Inflammatory macrophage treated with lipopolysaccharide for 1 hour (primary cell): Measurements from ENCODE around the gene CYGB.
A peak's percentile ranks its signal among the peaks of the same experiment; 100 is the strongest.

Source experiments
- DNase-seq, 2 donors: peaks; one replicate each; pipeline ENCODE4 v3.0.0-alpha.2; 2020 to 2022

CYGB gene

DNA sequence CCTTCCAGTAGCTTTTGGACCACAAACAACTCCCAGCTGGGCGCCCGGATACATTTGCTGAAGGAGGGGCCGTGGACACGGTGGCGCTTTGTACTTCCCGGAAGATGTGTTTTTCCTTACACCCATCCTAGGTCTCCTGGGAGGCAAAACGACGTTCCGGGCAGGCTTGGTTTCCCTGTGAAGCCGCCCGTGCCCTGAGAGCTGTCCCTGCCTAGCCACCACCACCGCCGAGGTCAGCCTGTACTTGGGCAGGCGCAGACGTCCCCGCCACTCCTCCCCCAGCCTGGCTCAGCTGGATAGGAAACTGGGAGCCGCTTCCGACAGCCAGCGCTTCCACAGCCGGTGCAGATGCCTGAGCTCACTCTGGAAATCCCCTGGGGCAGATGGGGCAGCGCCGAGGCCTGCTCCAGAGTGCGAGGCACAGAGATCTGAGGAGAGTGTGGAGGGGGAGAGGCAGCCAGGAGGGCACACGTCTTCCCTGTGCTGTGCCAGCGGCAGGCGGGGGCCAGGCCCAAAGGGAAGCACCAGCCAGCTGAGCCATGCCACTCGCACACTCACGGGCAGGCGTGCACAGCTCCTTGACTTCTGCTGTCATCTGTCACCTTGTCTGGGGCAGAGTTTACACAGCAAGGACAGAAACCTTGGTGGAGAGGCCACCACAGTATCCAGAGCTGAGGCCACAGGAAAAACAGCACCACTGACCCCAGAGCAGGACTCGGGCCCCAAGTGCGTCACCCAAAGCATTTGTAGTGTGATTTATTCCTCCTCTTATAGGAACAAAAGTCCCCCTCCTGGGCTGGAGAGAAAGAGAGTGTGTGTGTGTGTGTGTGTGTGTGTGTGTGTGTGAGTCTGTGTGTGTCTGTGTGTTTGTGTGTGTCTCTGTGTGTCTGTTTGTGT, 39.3 kb downstream of the CYGB start:
- peak; percentile 41 to 69 for DNase-seq

DNA sequence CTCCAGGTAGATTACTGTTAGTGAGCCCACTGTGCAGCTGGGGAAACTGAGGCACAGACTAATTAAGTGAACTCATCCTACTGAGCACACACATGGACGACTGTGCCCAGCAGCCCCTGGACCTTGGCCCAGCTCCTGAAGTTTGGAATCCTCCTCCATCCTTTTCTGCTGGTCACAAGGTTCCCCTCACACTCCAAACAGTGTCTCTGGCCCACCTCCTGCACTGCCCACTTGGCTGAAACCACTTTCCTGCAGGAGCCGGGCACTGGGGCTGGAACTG, 39.9 kb downstream of the CYGB start:
- no peak for DNase-seq

DNA sequence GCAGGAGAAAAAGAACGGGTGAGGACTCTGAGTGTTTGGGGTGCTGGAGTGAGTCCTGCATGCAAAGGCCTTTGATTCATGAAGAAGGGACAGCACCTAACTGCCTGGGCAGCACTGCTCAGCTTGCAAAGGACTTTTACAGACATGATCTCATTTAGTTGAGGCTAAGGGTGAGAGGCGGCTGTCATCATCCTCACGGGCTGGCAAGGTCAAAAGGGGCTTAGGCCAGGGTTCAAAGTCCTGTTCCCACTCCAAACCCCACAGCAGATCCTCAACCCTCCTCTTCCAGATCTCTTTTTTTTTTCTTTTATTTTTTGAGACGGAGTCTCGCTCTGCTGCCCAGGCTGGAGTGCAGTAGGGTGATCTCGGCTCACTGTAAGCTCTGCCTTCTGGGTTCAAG, 41.0 kb downstream of the CYGB start:
- peak; percentile 43 to 87 for DNase-seq

DNA sequence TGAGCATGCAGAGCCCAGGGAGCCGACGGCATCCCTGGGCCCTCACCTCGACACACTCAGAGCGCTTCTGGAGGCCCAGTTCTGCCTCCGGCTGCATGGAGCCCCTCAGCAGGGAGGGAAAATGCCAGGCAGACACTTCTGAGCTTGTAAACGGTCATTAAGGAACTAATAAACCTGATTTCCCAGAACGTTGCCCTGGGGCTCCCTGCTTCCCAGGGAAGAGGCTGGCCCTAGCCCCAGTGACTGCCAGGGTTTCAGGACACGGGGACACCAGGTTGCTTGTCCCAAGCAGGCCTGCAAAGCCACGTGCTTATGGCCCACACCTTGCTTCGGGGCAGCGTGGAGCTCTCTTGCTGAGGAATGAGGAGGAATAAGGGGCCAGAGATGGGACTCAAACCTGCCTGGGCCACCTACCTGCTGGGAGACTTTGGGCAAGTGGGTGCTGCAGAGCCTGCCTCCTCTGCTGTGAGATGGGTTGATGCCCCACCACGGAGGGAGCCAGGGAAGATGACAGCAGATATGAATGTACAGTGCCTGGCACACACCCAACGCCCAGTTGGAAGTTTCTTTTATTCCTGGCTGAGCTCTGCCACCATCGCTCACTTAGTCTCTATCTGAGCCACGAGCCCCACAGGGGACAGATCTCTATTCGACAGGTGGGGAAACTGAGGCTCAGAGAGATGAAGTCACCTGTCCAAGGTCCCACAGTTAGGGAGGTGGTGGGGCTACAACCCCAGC, 41.7 kb downstream of the CYGB start:
- no peak for DNase-seq

DNA sequence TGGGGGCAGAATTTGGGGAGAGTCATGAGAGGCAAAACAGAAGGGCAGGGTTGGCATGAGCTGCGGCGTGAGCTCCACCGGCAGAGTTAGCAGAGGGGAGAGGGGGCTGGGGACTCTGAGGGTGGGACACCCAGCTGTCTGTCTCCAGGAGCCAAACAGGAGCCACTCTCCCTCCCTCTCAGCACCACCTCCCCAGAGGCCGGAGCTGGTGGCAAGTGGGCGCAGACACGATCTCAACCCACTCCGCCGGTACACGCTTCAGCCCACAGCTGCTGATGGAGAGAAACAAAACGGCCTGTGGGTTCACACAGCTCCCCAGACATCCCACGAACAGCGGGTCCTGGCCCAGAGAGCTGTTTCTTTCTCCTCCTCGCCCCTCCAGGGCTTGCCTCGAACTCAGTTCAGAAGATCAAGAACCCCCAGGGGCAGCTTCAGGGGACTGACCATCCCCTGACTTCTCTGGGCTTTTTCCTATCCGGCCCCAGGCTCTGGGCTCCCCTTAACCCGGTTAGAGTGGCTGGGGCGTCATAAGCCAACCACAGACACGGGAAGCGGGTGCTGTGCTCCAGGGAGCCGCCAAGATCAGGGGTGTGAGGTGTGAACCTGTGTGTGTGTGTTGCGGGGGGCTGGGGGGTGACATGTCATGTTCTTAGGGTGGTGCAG, 43.9 kb downstream of the CYGB start:
- peak in 1 of 2 donors; percentile 19 for DNase-seq

DNA sequence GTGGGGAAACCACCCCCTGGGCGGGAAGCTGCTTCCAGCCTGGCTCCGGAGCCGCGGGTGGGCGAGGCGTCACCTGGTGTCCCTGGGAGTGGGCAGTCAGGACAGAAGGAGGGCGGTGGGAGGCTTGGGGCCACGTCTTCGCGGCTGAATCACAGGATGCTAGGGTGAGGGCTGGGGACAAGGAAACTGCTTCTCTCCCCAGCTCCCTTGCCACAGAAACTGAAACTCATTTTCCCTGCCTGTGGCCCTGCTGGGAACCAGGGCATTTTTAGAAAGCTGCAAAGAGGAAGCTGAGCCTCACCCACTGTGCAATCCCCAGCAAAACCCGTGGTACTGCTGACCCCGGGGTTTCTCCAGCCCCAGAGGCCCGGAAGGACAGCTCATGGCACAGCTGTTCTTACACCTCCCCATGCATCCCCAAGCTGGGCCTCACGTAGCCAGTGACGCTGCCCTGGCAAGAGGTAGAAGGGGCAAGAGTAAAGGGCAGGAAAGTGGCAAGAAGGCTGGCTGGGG, 44.5 kb downstream of the CYGB start:
- DNase-seq = peak; percentile 95 to 99

DNA sequence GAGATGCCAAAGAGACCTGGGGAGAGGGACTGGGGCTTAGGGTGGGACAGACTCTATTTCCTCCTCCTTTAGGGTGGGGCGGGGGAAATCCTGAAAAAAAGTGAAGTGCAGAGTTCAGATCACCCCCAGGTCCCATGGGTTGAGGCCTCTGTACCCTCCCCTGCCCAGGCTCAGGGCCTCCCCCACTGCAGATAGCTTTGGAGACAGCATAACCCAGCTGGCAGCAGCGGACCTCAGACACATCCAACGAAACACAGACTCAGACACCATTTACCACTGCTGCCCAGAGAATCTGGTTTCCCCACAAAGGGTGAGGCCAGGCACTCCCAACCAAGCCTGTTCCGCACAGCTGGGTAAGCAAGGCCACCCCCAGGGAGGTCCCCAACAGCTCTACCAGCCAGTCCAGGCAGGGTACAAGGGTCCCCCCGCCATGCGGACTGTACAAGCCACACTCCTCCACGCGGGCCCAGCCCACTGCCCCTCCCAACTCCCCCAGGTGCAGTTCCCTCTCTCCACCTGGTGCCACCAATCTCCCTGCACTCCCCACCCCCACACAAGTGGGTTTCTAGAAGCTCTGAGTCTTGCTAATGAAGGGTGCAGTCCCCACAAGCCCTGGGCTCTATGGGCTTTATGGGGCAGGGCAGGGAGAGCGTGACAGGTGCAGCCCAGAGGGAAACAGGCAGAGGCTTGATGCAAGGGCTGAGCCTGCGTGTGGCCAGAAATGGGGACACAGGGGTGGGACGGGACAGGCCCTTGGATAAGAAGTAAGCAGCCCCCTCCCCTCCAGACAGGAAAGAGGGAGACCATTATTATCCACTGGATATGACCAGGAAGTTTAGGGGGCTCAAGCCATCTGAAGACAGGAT, 45.2 kb downstream of the CYGB start:
- DNase-seq = peak; percentile 78 to 88

DNA sequence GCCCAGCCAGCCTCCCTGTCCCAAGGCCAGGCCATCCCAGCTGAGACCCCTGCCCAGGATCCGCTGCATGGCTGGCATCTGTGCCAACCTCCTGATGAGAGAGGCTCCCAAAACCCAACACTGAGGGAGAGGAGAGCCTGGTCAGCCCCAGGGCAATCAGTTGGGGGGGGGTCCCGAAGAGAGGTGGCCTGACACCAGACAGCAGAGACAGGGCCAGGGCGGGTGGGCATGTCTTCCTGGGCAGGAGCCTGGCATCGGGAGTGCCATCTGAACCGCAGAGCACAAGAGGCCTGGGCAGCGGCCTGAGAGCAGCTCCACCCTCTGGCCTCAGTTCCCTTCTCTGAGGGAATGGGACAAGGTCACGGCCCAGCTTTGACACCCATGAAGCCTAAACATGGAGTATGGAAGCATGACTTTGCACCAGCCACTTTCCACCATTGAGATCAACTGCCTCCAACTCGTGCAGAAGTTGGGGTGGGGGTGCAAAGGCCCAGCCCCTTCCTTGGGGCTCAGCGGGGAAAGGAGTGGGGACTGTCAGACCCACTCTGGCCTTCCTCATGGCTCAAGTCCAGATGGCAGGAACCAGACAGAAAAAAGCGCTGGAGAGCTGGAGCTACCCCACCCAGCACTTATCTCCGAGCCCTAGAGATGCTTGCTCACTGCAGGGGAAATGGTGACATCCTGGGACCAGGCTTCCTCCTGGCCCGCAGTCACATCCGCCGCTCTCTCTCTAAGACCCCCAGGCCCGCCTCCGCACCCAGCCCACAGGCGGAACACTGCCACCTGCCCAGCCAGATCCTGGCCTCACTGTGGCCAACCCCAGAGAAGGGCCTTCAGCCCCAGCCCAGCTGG, 46.0 kb downstream of the CYGB start:
- peak in 1 of 2 donors; percentile 40 for DNase-seq

DNA sequence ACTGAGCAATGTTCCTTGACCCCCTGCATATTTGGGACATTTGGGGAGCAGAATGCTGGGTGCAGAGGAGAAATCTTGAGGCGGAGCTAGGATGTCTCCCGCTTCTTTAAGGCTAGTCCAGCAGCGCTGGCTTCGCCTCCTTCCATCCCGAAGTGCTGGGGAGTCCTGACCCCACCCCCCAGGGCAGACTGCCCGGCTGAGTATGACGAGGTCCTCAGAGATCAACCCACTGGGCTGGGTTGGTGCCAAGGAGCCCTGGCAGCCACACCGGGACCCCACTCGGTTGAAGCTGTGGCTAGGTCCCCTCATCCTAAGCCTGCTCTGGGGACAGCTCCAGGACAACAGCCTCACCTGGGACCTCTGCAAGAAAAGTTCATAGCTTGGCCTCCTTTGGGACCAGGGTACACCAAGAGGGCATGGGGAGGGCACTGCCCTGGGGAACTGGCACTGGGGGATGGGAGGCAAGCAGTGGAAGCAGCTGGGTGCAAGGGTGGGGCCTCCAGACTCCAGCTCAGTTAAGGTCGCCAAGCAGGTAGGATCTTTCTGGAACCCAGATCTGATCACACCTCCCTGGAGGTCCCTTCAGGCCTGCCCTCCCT, 47.3 kb downstream of the CYGB start:
- DNase-seq = no peak

DNA sequence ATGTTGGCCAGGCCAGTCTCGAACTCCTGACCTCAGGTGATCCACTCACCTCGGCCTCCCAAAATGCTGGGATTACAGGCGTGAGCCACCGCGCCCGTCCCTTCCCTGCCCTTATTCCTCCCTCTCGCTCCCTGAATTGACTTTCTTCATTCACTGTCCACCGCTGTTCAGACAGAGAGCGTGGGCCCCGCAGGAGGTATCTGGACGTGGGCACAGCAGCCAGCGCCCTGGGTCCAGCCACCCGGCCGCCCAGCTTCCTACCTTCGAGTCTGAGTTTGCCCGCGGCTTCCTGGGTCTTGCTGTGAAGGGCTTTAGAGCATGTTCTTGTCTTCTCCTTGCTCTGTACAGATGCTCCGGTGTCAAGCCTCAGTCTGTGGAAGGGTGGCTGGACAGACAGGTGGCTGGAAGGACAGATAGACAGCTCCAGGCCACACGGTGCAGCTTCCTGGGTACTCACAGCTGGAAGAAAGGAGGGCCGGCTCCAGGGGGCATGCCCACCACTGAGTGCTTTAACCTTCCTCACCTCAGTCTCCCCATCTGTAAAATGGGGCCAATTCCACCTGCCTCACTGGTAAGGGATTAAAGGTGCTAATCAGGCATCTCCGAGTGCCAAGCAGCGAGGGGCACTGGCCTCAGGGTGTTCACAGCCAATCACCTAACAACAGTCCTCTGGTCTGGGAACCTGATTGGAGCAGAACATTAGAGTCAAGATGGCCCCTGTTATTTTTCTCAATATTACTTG, 49.9 kb downstream of the CYGB start:
- DNase-seq = no peak

DNA sequence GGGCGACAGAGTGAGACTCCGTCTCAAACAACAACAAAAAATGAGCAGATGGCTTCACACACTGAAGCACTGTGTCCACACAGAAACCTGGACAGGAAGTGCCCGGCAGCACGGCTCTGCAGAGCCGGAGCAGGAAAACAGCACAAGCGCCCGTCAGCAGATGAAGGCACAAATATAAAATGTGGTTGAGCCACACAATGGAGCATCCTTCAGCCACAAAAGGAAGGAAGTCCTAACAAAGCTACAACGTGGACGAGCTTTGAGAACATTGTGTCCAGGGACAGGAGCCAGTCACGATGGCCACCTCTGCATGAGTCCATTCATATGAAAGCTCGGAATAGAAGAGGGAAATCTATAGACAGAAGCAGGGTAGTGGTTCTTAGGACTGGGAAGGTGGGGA, 51.9 kb downstream of the CYGB start:
- peak in 1 of 2 donors; percentile 20 for DNase-seq

DNA sequence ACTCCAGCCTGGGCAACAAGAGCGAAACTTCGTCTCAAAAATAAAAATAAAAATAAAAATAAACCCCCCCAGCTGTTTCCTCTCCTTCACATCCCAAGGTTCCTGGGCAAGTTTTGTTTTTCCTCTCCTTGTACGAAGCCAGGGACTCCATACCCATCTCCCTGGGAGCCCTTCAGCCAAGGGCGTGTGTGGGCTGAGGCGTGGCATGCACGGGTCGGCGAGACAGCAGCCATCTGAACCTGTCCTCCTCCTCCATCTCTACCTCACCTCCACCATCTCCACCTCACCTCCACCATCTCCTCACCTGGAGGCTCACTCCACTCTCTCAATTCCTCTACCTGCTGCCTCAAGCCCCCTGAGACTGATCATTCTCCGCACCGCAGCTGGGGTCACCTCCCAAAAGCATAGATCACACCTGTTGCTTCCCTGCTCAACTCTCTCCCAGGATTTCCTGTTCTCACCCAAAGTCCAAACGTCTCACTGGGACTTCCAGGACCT, 53.2 kb downstream of the CYGB start:
- DNase-seq = no peak

DNA sequence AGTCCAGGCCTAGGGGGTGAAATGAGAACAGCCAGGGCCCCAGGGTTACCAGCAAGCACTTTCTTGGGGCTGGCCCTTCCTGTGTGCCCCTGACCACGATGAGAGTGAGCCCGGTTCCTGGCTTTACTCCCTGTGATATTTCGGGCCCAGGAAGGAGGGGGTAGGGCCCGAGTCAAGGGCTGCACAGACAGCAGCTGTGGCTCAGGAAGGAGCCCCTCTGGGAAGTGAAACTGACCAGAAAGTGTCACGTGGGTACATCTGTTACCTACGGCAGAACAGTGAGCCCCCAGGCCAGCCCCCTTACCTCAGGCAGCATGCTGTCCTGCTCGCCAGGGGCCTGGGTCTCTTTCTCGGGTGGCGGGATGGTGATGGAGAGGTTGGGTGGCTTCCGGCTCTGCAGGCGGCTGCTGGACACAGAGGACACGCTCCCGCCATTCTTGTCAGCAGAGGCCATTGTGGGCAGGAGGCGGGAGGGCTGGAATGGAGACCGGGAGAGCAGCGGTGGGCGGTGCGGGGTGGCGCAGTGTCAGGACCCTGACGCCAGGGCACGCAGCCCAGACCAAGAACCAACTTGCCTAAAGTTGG, 56.3 kb downstream of the CYGB start:
- no peak for DNase-seq

DNA sequence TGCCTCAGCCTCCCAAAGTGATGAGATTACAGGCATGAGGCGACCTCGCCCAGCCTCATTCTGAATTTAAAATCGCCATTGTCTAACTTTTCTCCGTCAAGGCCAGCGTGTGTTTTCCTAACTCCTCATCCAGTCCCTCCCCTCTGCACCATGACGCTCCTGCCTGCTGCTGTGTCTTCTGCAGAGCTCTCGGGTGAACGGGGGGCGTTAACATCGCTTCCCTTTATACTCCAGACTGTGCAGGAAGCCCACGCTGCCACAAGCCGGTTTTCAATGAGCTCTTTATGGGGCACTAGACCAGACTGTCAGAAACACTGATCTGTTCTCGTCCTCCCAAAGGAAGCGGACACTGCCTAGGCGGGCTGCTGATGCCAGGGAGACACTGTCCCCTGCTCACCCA, 56.9 kb downstream of the CYGB start:
- DNase-seq = peak; percentile 23 to 40

DNA sequence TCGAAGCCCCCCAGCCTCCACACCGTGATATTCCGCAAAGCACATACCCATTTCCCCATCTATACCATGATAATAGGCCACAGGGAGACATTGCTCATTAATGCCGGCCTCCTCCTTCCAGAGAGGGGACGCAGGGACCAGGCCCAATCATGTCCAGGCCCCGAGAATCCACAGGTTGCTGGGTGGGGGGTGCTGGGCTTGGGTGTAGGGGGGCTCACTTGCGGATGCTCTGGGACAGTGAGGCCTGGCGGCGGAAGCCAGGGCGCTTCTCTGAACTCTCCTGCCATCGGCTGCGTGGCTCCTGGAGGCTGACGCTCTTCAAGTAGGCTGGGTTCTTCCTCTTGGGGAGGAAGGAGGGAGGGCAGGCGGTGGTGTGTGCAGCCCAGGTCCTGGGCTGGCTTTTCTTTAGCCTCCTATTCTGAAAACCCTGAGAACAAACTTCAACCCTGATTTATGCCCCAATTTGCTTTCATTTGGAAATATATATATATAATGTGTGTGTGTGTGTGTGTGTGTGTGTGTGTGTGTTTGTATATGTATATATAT, 57.9 kb downstream of the CYGB start:
- no peak for DNase-seq

DNA sequence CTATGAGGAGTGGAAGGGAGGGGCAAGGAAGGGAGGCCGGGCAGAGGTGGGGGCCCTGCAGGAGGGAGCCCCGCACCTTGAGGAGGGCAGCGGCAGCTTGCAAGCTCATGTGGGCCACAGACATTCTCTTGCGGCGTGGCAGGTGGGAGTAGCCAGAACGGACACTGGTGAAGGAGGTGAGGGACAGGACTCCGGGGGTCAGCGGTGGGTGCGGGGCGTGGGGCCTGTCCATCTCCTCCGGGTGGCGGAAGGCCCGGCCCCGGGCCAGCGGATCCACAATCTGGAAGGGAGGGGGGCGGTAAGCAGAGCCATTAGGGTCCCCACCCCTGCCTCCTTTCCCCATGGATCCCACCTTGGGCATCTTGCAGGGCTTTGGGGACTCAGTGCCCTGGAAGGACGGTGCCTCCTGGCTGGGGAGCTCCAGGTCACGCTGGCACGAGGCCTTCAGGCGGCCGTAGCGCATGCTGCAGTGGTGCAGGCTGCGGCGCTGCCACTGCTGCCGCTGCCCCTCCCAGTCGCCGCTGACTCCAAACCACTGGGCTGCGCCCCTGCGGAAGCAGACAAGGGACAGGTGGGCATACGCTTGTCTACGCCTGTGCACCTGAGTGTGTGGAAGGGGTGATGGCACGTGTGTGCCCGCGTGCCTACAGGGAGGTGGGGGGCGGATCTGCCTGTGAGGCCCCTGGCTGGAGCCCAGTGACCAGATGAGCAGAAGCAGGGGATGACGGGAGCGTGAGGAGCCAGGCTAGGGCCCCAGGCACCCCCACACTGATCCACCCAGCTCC, 58.6 kb downstream of the CYGB start:
- no peak for DNase-seq

DNA sequence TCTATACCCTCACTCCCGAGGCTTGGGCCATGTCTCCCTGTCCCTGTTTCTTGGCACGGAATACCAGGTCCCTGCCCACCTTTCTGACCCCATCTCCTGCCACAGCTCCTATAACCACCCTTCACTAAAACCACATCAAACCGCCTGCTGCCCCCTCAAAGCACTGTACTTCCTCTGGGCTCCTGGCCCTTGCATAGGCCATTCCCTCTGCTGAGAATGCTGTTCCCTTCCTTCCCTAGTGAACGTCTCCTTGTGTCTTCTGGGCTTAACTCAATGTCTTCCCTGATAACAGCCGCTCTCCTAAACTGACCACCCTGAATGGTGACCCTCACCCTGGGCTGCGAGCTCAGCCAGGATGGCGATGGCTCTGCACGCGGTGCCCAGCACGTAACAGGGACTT, 59.4 kb downstream of the CYGB start:
- no peak for DNase-seq

DNA sequence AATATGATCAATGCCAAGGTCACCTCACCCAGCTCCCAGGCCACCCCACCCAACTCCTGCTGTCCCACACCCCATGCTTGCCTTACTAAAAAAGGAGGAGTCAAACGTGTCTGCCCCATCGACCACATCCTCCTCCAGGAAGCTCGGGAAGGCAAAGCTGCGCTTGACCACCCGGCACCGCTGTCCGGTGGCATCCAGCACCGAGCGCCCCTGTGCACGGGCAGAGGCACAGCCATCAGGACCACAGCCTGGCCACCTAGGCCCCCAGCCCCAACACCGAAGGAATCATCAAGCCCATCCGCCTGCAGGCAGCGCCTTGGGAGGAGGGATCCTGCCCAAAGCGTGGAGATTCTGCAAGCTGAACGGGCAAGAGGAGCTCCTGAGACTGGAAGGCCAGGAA, 59.9 kb downstream of the CYGB start:
- DNase-seq = no peak
